Caki2 (cell line): ENCODE measurements around the gene SCAF11. TPM values are rescaled to one million over a fixed set of nuclear protein-coding genes. Genes with fewer than 3 reads are reported as not detected.
A peak's percentile ranks its signal among the peaks of the same experiment; 100 is the strongest.

ENCODE experiments used
- DNase-seq: peaks from one replicate; pipeline ENCODE4 v3.0.0-alpha.2; 2015; ENCODE audit warnings: low read depth
- in situ Hi-C: cut with HindIII; loops from 2 replicates; pipeline ENCODE4 v1.10.0; 2016; ENCODE audit warnings: low sequenced_read_pairs, low pct_unique_long_range_greater_than_20kb, mixed read lengths
- total RNA-seq: library from RNA; depleted of rRNA; stranded (reverse); fragments of >200 nt; shearing (Covaris generic); gene quantifications from 2 replicates; pipeline ENCODE4 v1.2.3, GENCODE V29; 2014; ENCODE audit warnings: low replicate concordance

Gene SCAF11
- total RNA-seq, 1 experiment from 2014 or later = 71.4 TPM

- in situ Hi-C loops = no loop called here
These were observed 3.6 kb downstream of the SCAF11 start for GRCh38 chr12:45986641-45987339.

GRCh38 chr12:45981075-45981837 is 9.1 kb downstream of the SCAF11 start:
- in situ Hi-C loops = no loop called here
- peak; percentile 58 for DNase-seq

More at GRCh38 chr12:45986641-45987339, 3.6 kb downstream of the SCAF11 start:
- no peak for DNase-seq

GRCh38 chr12:45980540-45980939 is 9.8 kb downstream of the SCAF11 start:
- no peak for DNase-seq
- in situ Hi-C loops = no loop called here

- in situ Hi-C loops = no loop called here
- no peak for DNase-seq
These were observed 12.3 kb downstream of the SCAF11 start for GRCh38 chr12:45978108-45978507.

- in situ Hi-C loops = no loop called here
- DNase-seq = no peak
These were observed 12.8 kb downstream of the SCAF11 start for GRCh38 chr12:45977620-45978019.

GRCh38 chr12:45975506-45975905 is 14.9 kb downstream of the SCAF11 start:
- no peak for DNase-seq
- in situ Hi-C loops = no loop called here

GRCh38 chr12:45974883-45975282 is 15.5 kb downstream of the SCAF11 start:
- DNase-seq = no peak
- in situ Hi-C loops = no loop called here

- in situ Hi-C loops = no loop called here
- DNase-seq = no peak
These were observed 16.1 kb downstream of the SCAF11 start for GRCh38 chr12:45974171-45974719.

- in situ Hi-C loops = no loop called here
These were observed 16.8 kb downstream of the SCAF11 start for GRCh38 chr12:45973526-45973925.

GRCh38 chr12:45970391-45970790 is 20.0 kb downstream of the SCAF11 start:
- in situ Hi-C loops = no loop called here
- no peak for DNase-seq

More at GRCh38 chr12:45973526-45973925, 16.8 kb downstream of the SCAF11 start:
- DNase-seq = peak; percentile 48

- no peak for DNase-seq
- in situ Hi-C loops = no loop called here
These were observed 21.3 kb downstream of the SCAF11 start for GRCh38 chr12:45969084-45969483.

- in situ Hi-C loops = no loop called here
- DNase-seq = no peak
These were observed 23.9 kb downstream of the SCAF11 start for GRCh38 chr12:45966486-45966885.

- in situ Hi-C loops = no loop called here
- DNase-seq = no peak
These were observed 27.6 kb downstream of the SCAF11 start for GRCh38 chr12:45962553-45963325.

- in situ Hi-C loops = no loop called here
- no peak for DNase-seq
These were observed 30.6 kb downstream of the SCAF11 start for GRCh38 chr12:45959728-45960127.

- in situ Hi-C loops = no loop called here
These were observed 31.3 kb downstream of the SCAF11 start for GRCh38 chr12:45959025-45959424.

GRCh38 chr12:45948546-45948945 is 41.8 kb downstream of the SCAF11 start:
- in situ Hi-C loops = no loop called here
- no peak for DNase-seq

More at GRCh38 chr12:45959025-45959424, 31.3 kb downstream of the SCAF11 start:
- no peak for DNase-seq

GRCh38 chr12:45946435-45946834 is 43.9 kb downstream of the SCAF11 start:
- DNase-seq = no peak
- in situ Hi-C loops = no loop called here

- in situ Hi-C loops = no loop called here
- no peak for DNase-seq
These were observed 45.6 kb downstream of the SCAF11 start for GRCh38 chr12:45944771-45945170.

GRCh38 chr12:45939759-45940158 is 50.6 kb downstream of the SCAF11 start:
- in situ Hi-C loops = no loop called here
- no peak for DNase-seq
